Renal pelvis (tissue), 4 donors: ENCODE measurements around the gene KRTAP5-7. TPM values are rescaled to one million over a fixed set of nuclear protein-coding genes. Genes with fewer than 3 reads are reported as not detected.
"Not testable (repeated sequence)": the region's sequence is repeated elsewhere in the genome, so short reads cannot be mapped to it uniquely, and the experiment has no call there.

Source experiments
- DNase-seq: peaks from one replicate; pipeline ENCODE4 v3.0.0-alpha.2; 2013
- polyA plus RNA-seq, 3 donors: library from polyadenylated mRNA; unstranded; fragments of 120-200 nt; gene quantifications; one replicate each; pipeline ENCODE4 v1.2.1, GENCODE V29; 2013; ENCODE audit not compliant: insufficient read length in 3 of 3

The KRTAP5-7 gene
- polyA plus RNA-seq, 3 donors = 0.18 to 0.21 TPM; not detected in 1

DNA sequence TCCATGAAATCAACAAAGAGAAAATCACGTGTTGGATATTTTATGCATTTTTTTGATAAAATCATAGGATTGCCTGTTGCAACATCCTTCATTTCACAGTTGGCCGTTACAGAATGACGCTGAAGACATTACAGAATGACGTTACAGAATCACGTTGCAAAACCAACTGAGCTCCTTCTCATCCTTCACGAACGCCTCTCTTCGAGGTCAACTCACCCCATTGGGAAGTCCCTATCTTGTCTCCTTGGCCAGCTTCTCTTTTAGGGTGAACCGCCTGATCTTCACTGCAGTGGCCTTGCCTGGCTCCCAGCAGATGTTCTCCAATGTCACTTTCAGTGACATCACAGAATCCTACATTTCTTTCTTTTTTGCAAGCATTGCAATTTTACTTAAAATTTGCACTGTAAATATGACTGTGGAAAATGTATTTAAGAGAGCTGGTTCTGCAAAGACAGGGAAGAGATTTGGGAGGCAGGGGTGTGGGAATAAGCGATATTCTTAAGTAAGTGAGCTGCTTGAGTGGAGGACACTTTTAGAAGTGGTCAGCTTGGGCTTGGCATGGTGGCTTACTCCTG is 5.1 kb downstream of the KRTAP5-7 start:
- DNase-seq = no peak

DNA sequence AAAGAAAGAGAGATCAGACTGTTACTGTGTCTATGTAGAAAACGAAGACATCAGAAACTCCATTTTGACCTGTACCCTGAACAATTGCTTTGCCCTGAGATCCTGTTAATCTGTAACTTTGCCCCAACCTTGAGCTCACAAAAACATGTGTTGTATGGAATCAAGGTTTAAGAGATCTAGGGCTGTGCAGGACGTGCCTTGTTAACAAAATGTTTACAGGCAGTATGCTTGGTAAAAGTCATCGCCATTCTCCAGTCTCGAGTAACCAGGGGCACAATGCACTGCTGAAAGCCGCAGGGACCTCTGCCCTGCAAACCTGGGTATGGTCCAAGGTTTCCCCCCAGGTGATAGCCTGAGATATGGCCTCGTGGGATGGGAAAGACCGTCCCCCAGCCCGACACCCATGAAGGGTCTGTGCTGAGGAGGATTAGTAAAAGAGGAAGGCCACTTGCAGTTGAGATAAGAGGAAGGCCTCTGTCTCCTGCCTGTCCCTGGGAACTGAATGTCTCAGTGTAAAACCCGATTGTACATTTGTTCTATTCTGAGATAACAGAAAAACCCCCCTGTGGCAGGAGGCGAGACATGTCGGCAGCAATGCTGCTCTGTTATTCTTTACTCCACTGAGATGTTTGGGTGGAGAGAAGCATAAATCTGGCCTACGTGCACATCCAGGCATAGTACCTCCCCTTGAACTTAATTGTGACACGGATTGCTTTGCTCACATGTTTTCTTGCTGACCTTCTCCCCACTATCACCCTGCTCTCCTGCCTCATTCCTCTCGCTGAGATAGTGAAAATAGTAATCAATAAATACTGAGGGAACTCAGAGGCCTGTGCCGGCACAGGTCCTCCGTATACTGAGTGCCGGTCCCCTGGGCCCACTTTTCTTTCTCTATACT is 7.9 kb downstream of the KRTAP5-7 start:
- not testable (repeated sequence) for DNase-seq

- no peak for DNase-seq
Observed at GRCh38 chr11:71535825-71536224, 8.8 kb downstream of the KRTAP5-7 start.

DNA sequence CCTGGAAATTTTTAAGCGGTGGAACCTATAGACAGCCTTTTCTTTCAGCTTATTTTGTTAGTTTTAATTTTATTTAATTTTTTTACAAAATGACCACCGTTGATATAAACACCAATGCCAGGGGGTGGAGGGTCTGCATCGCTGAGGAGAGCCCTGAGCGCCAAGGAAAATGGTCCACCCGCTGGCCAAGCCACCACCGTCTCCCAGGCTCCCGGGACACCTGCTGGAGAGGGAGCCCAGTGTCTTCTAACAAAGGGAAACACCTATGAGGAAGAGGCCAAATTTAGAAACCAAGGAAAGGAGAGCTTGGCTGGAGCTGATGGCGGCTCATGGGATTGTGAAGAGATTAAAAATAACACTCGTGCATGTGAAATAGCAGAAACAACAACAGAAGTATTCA is 10.5 kb downstream of the KRTAP5-7 start:
- DNase-seq = no peak

- DNase-seq = not testable (repeated sequence)
Observed at GRCh38 chr11:71537977-71538665, 11.1 kb downstream of the KRTAP5-7 start, which contains the start of gene KRTAP5-8. TSS of gene KRTAP5-8 (plus strand) at chr11:71538025. CDS start at chr11:71538056, 31 bp downstream.

DNA sequence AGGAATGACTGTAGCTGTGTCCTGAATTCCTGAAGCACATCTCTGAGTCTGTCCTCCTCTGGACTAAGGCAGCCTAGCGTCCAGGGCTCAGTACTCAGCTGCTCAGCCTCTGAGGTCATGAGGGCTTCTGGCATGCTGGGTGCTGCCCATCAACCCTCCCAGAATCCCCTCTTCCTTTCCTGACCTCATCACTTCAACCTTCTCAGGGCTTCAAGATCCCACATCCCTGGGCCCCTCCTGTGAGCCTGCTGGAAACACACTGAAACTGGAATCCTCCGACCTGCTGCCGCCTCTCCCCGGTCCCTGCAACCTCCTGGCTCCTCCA is 11.6 kb downstream of the KRTAP5-7 start:
- DNase-seq = no peak

- no peak for DNase-seq
Observed at GRCh38 chr11:71539017-71539416, 11.9 kb downstream of the KRTAP5-7 start.

DNA sequence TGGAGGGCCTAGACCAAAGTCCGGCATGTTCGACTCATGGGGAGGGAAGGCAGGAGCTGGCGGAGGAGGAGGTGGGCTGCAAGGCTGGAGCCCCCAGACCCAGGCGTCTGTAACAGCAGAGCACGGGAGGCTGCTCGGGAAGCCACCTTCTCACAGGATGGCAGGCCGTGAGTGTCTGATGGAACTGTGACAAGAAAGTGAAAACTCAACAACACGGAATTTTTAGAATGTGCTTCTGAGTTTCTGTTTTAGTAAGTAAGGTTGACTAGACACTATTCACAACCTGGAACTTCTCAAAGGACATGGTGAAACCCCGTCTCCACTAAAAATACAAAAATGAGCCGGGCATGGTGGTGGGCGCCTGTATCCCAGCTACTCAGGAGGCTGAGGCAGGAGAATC is 12.9 kb downstream of the KRTAP5-7 start:
- DNase-seq = not testable (repeated sequence)

DNA sequence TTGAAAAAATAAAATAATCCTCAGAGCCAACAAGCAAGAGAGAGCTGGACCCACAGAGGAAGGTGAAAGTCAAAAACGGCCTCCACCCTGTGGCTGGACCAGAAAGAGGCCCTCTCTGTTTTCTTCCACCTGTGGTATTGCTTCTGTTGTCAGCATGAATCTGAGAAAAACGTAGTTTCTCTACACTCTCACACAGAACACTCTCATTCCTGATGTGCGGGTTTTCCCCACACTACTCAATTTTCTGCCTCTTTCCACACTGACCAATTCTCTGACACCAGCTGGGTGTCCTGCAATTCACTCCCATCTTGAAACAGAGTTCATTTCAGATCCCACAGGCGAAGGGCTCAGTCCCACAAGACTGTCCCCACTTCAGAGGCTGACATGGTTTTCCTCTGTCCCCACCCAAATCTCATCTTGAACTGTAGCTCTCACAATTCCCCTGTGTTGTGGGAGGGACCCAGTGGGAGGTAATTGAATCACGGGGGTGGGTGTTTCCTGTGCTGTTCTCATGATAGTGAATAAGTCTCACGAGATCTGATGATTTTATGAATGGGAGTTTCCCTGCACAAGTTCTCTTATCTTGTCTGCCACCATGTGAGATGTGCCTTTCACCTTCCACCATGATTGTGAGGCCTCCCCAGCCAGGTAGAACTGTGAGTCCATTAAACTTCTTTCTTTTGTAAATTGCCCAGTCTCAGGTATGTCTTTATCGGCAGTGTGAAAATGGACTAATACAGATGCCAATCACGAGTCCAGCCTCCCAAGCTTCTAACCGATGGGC is 13.6 kb downstream of the KRTAP5-7 start:
- DNase-seq = not testable (repeated sequence)

DNA sequence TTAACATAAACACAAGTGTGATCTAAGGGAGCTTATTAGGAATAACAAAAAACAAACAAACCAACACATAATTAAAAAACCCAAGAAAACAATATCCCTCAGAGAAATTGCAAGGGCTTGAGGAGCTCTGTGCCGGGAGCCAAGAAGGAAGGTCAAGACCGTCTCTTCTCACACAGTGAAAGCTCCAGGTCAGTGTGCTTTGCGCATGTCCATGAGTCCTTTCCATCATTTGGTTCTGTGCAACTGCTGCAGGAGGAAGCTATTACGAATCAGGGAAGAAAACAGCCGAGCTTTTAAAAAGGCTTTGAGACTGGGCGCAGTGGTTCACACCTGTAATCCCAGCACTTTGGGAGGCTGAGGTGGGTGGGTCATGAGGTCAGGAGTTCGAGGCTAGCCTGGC is 15.3 kb downstream of the KRTAP5-7 start:
- DNase-seq = no peak

DNA sequence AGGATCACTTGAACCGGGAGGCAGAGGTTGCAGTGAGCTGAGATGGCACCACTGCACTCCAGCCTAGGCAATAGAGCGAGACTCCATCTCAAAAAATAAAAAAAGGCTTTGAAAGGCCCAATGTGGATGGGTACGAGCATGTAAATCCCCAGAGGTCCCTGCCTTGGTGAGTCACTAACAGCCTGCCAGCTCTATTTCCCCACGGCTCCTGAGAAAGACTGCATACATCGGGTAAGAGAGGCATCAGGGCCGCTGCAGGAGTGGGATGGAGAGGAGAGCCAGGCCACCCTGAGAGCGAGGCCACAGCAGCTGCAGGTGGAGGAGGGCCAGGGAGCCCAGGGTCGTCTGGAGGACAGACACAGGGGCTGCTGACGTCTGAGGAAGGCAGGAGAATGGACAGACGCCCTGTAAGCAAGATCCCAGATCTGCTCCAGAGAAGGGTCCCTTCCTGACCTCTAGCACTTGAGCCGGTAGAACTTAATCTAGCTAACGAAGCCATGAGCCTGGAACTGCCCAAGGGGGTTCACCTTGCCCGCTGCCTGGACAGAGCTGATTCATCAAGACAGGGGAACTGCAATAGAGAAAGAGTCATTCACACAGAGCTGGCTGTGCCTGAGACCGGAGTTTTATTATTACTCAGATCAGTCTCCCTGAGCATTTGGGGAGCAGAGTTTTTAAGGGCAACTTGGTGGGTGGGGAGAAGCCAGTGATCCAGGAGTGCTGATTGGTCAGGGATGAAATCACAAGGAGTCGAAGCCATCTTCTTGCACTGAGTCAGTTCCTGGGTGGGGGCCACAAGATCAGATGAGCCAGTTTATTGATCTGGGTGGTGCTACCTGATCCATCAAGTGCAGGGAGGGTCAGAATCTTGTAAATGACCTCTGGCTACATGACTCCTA is 16.1 kb downstream of the KRTAP5-7 start:
- DNase-seq = no peak

DNA sequence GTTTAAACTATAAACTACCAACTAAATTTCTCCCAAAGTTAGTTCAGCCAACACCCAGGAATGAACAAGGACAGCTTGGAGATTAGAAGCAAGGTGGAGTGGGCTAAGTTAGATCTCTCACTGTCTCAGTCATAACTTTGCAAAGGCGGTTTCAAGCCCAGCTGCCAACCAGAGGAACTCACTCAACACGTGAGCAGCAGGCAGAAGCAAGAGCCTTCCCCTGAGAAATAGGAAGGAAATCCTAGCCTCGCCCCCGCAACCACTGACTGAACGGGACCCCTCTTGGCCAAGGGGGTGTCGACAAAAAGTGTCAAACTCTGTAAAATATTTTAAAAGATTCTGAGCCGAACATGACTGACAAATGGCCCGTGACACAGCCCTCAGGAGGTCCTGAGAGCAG is 16.8 kb downstream of the KRTAP5-7 start:
- DNase-seq = no peak

DNA sequence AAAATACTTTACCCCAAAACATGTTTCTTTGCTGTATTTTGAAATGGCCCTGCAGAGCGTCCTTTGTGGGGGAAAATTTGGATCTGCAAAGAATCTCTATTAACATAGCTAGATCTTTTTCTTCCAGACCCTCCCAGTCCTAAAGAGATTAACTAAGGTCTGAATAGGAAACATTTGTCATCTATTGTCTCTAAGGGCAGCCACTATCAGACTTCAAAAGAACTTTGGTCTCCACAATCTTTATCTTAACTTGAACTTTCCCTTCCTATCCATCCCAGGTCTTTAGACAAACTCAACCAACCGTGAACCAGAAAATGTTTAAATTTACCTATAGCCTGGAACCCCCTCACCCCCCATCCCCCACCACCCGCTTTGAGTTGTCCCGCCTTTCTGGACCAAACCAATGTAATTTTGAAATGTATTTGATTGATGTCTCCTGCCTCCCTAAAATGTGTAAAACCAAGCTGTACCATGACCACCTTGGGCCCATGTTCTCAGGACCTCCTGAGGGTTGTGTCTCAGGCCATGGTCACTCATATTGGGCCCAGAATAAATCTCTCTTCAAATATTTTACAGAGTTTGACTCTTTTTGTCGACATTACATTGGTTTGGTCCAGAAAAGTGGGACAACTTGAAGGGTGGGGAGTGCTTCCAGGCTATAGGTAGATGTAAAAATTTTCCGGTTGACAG is 17.6 kb downstream of the KRTAP5-7 start:
- no peak for DNase-seq

DNA sequence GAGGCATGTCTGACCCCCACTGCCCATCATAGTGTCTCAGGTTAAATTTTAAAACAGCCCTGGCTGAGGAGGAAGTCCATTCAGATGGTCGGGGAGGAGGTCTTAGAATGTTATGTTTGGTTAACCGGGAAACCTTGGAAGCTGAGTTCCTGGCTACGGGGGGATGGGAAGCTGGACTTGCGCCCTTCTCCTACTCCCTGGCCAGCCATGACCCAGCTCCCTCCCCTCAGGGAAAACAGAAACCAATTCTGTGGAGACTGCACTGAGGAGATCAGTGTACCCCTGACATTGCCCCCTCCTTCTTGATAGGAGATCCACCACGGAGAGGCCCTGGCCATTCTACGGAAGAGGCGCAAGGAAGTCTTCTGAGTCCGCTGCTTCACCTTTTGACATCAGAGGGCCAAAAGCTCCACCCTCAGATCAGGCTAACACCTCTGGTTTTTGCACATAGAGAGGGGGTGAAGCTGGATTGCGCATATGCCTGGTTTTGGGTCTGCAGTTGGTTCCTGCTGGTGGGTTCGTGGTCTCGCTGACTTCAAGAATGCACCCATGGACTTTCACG is 18.4 kb downstream of the KRTAP5-7 start:
- no peak for DNase-seq

GRCh38 chr11:71548120-71548519 is 21.1 kb downstream of the KRTAP5-7 start, which contains the start of gene KRTAP5-9:
TSS of gene KRTAP5-9 (plus strand) at chr11:71548420. CDS start at chr11:71548658, 238 bp downstream.
- DNase-seq = no peak

DNA sequence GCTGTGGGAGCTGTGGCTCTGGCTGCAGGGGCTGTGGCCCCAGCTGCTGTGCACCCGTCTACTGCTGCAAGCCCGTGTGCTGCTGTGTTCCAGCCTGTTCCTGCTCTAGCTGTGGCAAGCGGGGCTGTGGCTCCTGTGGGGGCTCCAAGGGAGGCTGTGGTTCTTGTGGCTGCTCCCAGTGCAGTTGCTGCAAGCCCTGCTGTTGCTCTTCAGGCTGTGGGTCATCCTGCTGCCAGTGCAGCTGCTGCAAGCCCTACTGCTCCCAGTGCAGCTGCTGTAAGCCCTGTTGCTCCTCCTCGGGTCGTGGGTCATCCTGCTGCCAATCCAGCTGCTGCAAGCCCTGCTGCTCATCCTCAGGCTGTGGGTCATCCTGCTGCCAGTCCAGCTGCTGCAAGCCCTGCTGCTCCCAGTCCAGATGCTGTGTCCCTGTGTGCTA is 21.7 kb downstream of the KRTAP5-7 start:
- DNase-seq = no peak

DNA sequence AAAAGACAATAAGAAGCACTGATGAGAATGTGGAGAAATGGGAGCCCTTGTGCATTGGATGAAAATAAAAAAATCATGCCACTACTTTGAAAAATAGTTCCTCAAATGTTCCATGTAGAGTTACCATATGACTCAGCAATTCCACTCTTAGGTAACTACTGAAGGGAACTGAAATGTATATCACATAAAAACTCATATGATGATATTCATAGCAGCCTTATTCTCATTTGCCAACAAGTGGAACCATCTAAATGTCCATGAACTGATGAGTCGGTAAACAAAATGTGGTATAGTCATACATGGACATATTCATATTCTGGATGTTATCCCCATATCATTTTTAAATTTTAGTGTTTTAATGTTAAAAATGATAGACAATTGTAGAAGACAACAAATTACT is 24.6 kb downstream of the KRTAP5-7 start:
- no peak for DNase-seq

DNA sequence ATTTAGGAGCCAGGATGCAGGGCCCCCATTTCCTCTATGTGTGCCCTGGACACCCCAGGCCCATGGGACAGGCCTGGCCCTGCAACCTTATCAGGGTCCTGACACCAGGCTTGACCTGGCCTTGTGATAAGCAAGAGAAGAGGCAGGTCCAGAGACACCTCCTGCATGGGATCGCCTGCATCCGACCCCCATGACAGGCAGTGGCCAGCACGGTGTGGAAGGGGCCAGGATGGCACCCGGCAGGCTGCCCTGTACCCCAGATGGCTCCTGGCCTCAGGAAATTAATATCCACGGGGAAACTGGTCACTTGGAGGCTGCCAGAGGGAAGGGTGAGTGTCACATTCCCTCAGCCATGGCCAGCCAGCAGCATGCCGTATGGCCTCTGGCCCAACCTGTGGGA is 27.9 kb downstream of the KRTAP5-7 start:
- no peak for DNase-seq

GRCh38 chr11:71555508-71555907 is 28.4 kb downstream of the KRTAP5-7 start:
- no peak for DNase-seq

- DNase-seq = no peak
Observed at GRCh38 chr11:71556018-71556417, 29.0 kb downstream of the KRTAP5-7 start.
